ENCODE data around the gene RPN2.
A peak's percentile ranks its signal among the peaks of the same experiment; 100 is the strongest.

RPN2 gene

DNA sequence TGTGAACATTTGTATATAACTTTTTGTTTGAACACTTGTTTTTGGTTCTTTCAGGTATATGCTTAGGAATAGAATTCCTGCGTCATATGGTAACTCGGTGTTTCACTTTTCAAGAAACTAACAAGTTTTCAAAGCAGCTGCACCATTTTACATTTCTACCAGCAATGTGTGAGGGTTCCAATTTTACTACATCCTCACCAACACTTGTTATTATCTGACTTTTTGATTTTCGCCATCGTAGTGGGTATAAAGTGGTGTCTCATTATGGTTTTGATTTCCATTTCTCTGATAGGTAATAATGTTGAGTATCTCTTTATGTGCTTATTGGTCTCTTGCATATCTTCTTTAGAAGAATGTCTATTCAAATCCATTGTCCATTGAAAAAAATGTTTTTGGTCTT, 39.8 kb downstream of the RPN2 start:
- Histone ChIP-seq H3K9me3 (ENCODE audit: control insufficient read depth, insufficient read depth, low read length) (no peaks in the 10 kb centered on the region), H3K36me3 (ENCODE audit: control insufficient read depth, insufficient read depth, low read length) (peaks cover 82% of the 10 kb centered on the region), H3K27ac (ENCODE audit: low read depth, low read length) (no peak overlapping the region)

DNA sequence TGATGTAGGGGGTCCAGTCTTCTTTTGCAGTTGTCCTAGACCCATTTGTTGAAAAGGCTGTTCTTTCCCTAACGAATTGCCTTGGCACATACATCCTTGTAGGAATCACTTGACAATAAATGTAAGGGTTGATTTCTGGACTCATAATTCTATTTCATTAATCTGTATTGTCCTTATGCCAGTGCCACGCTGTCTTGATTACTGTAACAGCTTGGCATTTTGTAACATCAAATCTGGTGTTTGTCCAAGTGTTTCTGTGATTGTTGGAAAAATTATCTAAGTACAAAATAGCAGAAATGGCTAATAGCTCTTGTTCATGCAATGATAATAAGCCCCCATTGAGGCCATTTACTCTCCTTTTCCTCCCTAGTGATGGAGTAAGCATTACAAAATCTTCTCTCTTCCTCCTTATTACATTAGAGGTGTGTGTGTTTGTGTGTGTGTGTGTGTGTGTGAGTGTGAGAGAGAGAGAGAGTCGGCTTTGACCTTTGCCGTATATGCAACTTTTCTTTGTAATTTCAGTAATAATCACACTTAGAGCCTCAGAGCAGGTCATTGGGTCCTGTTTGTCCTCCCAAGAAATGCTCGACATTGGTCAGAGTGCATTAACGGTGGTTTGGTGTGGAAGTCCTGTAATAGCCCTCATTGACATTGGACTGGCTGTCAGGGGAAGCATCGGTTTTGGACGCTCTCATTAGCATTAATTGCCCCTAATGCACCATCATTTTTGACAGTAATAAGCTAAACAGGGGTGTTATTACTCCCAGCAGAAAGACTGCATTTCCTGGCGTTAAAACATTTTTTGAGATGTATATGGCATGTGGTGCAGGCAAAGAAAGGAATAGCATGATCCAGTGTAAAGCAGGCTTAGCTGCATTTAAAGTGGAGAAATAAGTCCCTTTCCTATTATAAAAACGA, 40.9 kb downstream of the RPN2 start:
- H3K4me1 ChIP-seq (ENCODE audit: control insufficient read depth, insufficient read depth, low read length) = 0 out of 2 replicates have a peak, but pooled peaks cover 14% of the 10 kb centered on the region
- H3K9ac ChIP-seq (ENCODE audit: low read depth, low read length) = no peak overlapping the region
- no peaks in the 10 kb centered on the region for H3K9me3 ChIP-seq (ENCODE audit: control insufficient read depth, insufficient read depth, low read length)
- H3K27me3 ChIP-seq (ENCODE audit: control insufficient read depth, insufficient read depth, low read length) = no peaks in the 10 kb centered on the region
- no peak overlapping the region for H3K4me3 ChIP-seq (ENCODE audit: low read depth, low read length)
- H3K36me3 ChIP-seq (ENCODE audit: control insufficient read depth, insufficient read depth, low read length) = peaks cover 82% of the 10 kb centered on the region
- H3K27ac ChIP-seq (ENCODE audit: low read depth, low read length) = no peak overlapping the region

More for the DNA sequence above, 39.8 kb downstream of the RPN2 start:
- Histone ChIP-seq H3K9ac (ENCODE audit: low read depth, low read length) (no peak overlapping the region), H3K4me1 (ENCODE audit: control insufficient read depth, insufficient read depth, low read length) (0 out of 2 replicates have a peak, but pooled peaks cover 14% of the 10 kb centered on the region), H3K27me3 (ENCODE audit: control insufficient read depth, insufficient read depth, low read length) (no peaks in the 10 kb centered on the region), H3K4me3 (ENCODE audit: low read depth, low read length) (no peak overlapping the region)

DNA sequence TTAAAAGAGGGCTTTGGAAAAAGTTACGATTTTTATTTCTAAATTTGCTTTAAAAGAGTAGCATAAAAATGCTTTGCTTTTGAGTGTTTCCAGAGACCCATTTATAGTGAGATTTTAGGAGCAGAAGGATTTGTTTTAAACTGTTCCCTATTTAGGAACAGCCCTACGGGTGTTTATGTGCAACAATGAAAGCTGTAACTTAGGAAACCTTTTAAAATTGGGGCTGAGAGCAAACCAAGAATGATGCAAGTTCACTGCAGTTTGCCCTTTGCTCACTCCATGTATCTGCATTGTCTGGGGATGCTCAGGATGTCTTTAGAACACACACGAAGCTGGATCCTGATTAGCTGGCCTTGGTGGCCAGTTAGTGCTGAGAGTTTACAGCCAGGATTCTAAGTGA, 41.6 kb downstream of the RPN2 start:
- Histone ChIP-seq H3K27ac (ENCODE audit: low read depth, low read length) (no peak overlapping the region), H3K4me1 (ENCODE audit: control insufficient read depth, insufficient read depth, low read length) (0 out of 2 replicates have a peak, but pooled peaks cover 14% of the 10 kb centered on the region), H3K9me3 (ENCODE audit: control insufficient read depth, insufficient read depth, low read length) (no peaks in the 10 kb centered on the region), H3K27me3 (ENCODE audit: control insufficient read depth, insufficient read depth, low read length) (no peaks in the 10 kb centered on the region), H3K4me3 (ENCODE audit: low read depth, low read length) (no peak overlapping the region), H3K9ac (ENCODE audit: low read depth, low read length) (no peak overlapping the region), H3K36me3 (ENCODE audit: control insufficient read depth, insufficient read depth, low read length) (peaks cover 82% of the 10 kb centered on the region)

DNA sequence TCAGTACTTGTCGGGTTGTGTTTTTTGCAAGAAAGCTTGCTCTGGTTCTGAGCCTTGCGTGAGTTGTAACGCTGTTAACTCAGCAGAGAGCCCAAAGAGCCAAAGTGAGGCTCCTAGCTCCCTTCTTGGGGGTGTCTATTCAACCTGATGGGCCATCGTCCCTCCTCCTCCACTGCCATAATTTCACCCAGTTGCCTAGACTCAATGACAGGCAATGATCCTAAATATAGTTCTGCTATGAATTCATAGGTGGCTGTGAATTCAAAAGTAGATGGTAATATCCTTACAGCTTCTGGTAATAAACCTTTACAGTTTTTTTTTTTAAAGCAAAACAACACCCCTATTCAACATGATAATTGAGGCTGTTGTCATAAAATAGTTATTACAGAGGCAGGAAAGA, 43.0 kb downstream of the RPN2 start:
- peaks cover 87% of the 10 kb centered on the region for H3K36me3 ChIP-seq (ENCODE audit: control insufficient read depth, insufficient read depth, low read length)
- no peaks in the 10 kb centered on the region for H3K27me3 ChIP-seq (ENCODE audit: control insufficient read depth, insufficient read depth, low read length)
- H3K9me3 ChIP-seq (ENCODE audit: control insufficient read depth, insufficient read depth, low read length) = no peaks in the 10 kb centered on the region
- H3K4me1 ChIP-seq (ENCODE audit: control insufficient read depth, insufficient read depth, low read length) = 0 out of 2 replicates have a peak, but pooled peaks cover 14% of the 10 kb centered on the region
- H3K27ac ChIP-seq (ENCODE audit: low read depth, low read length) = no peak overlapping the region
- H3K9ac ChIP-seq (ENCODE audit: low read depth, low read length) = no peak overlapping the region
- no peak overlapping the region for H3K4me3 ChIP-seq (ENCODE audit: low read depth, low read length)

DNA sequence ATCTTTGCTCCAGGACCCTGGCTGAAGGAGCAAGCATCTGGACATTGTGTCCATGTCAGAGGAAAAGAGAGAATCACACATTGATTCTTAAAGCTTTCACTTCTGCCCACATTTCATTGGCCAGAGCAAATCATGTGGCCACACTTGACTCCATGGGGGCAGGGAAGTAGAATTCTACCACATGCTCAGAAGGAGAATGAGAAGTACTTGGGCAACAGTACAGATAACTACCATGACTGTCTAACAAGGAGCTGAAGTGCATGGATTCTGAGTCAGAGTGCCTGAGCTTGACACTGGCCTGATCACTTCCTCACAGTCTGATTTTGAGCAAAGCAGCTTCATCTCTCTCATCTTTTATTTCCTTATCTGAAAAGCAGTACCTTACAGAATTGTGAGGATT, 43.9 kb downstream of the RPN2 start:
- no peak overlapping the region for H3K9ac ChIP-seq (ENCODE audit: low read depth, low read length)
- no peak overlapping the region for H3K27ac ChIP-seq (ENCODE audit: low read depth, low read length)
- peaks cover 93% of the 10 kb centered on the region for H3K36me3 ChIP-seq (ENCODE audit: control insufficient read depth, insufficient read depth, low read length)

DNA sequence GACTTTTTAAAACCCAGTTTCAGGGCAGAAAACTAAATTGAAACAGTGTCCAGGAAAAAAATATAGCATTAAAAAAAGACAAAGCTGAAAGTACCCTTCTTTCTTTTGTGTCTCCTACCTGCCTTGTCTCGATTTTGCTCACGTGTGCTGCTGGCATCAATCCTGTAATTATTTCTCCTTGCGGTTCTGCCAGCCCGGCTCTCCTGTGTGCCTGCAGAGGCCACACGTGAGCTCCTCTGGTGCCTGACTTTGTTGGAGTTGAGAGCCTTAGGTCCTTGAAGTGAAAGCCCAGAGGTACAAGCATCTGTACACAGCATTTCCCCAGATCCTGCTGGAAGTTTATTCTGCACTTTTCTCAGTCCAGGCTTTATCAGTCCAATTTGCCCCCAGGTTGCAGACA, 46.0 kb downstream of the RPN2 start:
- Histone ChIP-seq H3K9ac (ENCODE audit: low read depth, low read length) (no peak overlapping the region), H3K27ac (ENCODE audit: low read depth, low read length) (no peak overlapping the region), H3K36me3 (ENCODE audit: control insufficient read depth, insufficient read depth, low read length) (peaks cover 93% of the 10 kb centered on the region)

More for the DNA sequence above, 43.9 kb downstream of the RPN2 start:
- Histone ChIP-seq H3K9me3 (ENCODE audit: control insufficient read depth, insufficient read depth, low read length) (no peaks in the 10 kb centered on the region), H3K4me3 (ENCODE audit: low read depth, low read length) (no peak overlapping the region), H3K4me1 (ENCODE audit: control insufficient read depth, insufficient read depth, low read length) (peaks cover 24% of the 10 kb centered on the region), H3K27me3 (ENCODE audit: control insufficient read depth, insufficient read depth, low read length) (no peaks in the 10 kb centered on the region)

DNA sequence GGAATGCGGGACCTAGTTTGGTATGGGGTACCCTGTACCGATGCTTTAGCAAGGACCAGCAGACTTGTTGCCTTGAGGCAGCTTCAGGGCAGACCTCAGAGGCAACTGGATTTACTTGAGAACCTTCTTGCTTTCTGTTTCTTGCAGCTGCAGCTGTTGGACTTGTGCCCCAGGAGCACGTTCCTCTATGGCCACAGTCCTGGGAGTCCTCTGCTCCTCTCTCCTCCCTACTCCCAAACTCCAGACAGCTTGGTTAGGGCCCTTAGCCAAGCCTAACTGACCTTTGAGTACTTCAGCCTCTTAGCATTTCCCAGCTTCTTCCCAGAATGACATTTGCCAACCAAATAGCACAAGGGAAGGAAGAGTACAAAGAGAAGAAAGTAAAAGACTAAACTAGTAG, 47.8 kb downstream of the RPN2 start:
- Histone ChIP-seq H3K4me1 (ENCODE audit: control insufficient read depth, insufficient read depth, low read length) (peaks cover 41% of the 10 kb centered on the region), H3K27ac (ENCODE audit: low read depth, low read length) (no peak overlapping the region), H3K9me3 (ENCODE audit: control insufficient read depth, insufficient read depth, low read length) (no peaks in the 10 kb centered on the region), H3K27me3 (ENCODE audit: control insufficient read depth, insufficient read depth, low read length) (no peaks in the 10 kb centered on the region), H3K4me3 (ENCODE audit: low read depth, low read length) (no peak overlapping the region), H3K36me3 (ENCODE audit: control insufficient read depth, insufficient read depth, low read length) (peaks cover 97% of the 10 kb centered on the region), H3K9ac (ENCODE audit: low read depth, low read length) (no peak overlapping the region)

More for the DNA sequence above, 46.0 kb downstream of the RPN2 start:
- H3K27me3 ChIP-seq (ENCODE audit: control insufficient read depth, insufficient read depth, low read length) = no peaks in the 10 kb centered on the region
- H3K4me1 ChIP-seq (ENCODE audit: control insufficient read depth, insufficient read depth, low read length) = peaks cover 40% of the 10 kb centered on the region
- H3K9me3 ChIP-seq (ENCODE audit: control insufficient read depth, insufficient read depth, low read length) = no peaks in the 10 kb centered on the region
- no peak overlapping the region for H3K4me3 ChIP-seq (ENCODE audit: low read depth, low read length)

DNA sequence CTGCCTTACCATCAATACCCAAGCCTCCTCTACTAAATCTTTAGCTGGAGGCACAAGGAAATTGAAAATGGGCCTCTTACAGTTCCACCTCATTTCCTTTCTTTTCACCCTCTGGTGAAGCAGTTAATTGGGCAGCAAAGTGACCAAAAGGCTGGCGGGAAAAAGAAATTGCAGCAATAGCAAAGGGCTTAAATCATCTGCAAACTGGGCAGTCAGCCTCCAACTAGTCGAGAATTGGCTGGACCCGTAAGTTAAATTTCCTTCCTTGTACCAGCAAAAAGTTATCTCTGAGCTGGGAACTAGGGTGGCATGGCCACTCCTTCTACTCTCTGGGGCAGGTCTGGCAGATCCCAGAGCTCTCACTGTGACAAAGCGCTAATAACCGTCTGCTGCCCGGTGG, 49.0 kb downstream of the RPN2 start:
- Histone ChIP-seq H3K4me3 (ENCODE audit: low read depth, low read length) (no peak overlapping the region), H3K9me3 (ENCODE audit: control insufficient read depth, insufficient read depth, low read length) (no peaks in the 10 kb centered on the region), H3K27ac (ENCODE audit: low read depth, low read length) (peak overlapping the region; percentile 89), H3K27me3 (ENCODE audit: control insufficient read depth, insufficient read depth, low read length) (no peaks in the 10 kb centered on the region), H3K36me3 (ENCODE audit: control insufficient read depth, insufficient read depth, low read length) (peaks cover 98% of the 10 kb centered on the region), H3K4me1 (ENCODE audit: control insufficient read depth, insufficient read depth, low read length) (peaks cover 39% of the 10 kb centered on the region), H3K9ac (ENCODE audit: low read depth, low read length) (no peak overlapping the region)

DNA sequence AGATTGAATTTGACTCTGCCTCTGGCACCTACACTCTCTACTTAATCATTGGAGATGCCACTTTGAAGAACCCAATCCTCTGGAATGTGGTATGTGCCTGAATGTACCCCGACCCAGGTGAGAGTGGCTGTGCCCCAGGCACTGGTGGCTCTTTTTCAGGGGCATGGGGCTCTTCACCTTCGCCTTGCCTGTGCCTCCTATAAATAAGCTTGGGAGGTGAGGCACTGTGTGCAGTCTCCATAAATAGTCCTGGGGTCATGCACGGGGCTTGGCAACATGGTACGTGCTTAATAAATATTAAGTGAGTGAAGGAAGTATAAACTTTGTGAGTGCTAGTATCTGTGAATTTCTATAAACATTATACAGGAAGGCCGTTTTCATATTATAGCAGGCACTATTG, 49.5 kb downstream of the RPN2 start:
- no peak overlapping the region for H3K9ac ChIP-seq (ENCODE audit: low read depth, low read length)
- H3K27me3 ChIP-seq (ENCODE audit: control insufficient read depth, insufficient read depth, low read length) = no peaks in the 10 kb centered on the region
- H3K27ac ChIP-seq (ENCODE audit: low read depth, low read length) = peak overlapping the region; percentile 89
- peaks cover 98% of the 10 kb centered on the region for H3K36me3 ChIP-seq (ENCODE audit: control insufficient read depth, insufficient read depth, low read length)
- H3K4me1 ChIP-seq (ENCODE audit: control insufficient read depth, insufficient read depth, low read length) = peaks cover 39% of the 10 kb centered on the region
- no peak overlapping the region for H3K4me3 ChIP-seq (ENCODE audit: low read depth, low read length)
- no peaks in the 10 kb centered on the region for H3K9me3 ChIP-seq (ENCODE audit: control insufficient read depth, insufficient read depth, low read length)

DNA sequence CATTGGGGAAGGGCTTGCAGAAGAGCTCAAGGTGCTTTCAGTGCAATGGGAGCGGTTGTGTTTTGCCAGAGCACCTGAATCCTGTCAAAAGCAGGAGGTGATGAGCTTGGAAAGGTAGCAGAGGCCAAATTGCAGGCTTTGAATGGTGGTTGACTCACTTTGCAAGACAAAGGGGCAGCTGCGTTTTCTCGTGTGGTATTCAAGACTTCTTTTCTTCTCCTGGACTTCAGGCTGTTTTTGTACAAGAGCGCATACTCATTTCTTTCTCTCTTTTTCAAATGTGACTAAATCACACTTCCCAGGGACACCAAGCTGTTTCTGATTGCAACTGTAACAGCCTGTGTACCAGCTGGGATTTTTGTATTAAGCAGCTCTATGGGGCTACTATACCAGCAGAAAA, 50.2 kb downstream of the RPN2 start:
- H3K4me1 ChIP-seq (ENCODE audit: control insufficient read depth, insufficient read depth, low read length) = peaks cover 39% of the 10 kb centered on the region
- peaks cover 98% of the 10 kb centered on the region for H3K36me3 ChIP-seq (ENCODE audit: control insufficient read depth, insufficient read depth, low read length)
- no peak overlapping the region for H3K4me3 ChIP-seq (ENCODE audit: low read depth, low read length)
- no peaks in the 10 kb centered on the region for H3K9me3 ChIP-seq (ENCODE audit: control insufficient read depth, insufficient read depth, low read length)
- no peaks in the 10 kb centered on the region for H3K27me3 ChIP-seq (ENCODE audit: control insufficient read depth, insufficient read depth, low read length)
- peak overlapping the region; percentile 89 for H3K27ac ChIP-seq (ENCODE audit: low read depth, low read length)
- H3K9ac ChIP-seq (ENCODE audit: low read depth, low read length) = peak overlapping the region; percentile 0; the same call in 1 of the 2 replicates

DNA sequence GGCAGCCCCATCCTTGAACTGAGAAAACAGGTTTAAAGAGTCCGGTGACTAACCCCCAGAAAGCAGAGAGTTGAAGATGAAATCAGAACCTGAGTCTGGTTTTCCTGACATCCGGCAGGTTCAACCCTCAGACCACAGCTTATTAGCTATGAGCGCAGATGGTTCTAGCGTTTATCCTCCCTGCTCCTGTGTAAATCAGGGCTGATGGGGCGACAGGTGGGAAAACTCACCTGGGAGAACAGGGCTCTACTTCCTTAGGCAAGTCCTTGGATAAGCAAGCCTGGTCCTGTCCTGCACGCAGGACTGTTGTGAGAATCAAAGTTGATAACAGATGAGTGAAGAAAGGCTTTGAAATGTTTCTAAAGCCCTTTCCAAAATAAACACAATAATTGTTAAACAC, 51.1 kb downstream of the RPN2 start:
- Histone ChIP-seq H3K4me3 (ENCODE audit: low read depth, low read length) (no peak overlapping the region), H3K9ac (ENCODE audit: low read depth, low read length) (peak overlapping the region; percentile 0; the same call in 1 of the 2 replicates), H3K9me3 (ENCODE audit: control insufficient read depth, insufficient read depth, low read length) (no peaks in the 10 kb centered on the region), H3K27me3 (ENCODE audit: control insufficient read depth, insufficient read depth, low read length) (no peaks in the 10 kb centered on the region), H3K4me1 (ENCODE audit: control insufficient read depth, insufficient read depth, low read length) (peaks cover 39% of the 10 kb centered on the region), H3K36me3 (ENCODE audit: control insufficient read depth, insufficient read depth, low read length) (peaks cover 98% of the 10 kb centered on the region), H3K27ac (ENCODE audit: low read depth, low read length) (peak overlapping the region; percentile 89)
